CD8-positive, alpha-beta memory T cell (primary cell): ENCODE measurements around the gene HSPB1. TPM values are rescaled to one million over a fixed set of nuclear protein-coding genes. Genes with fewer than 3 reads are reported as not detected.

Source experiments
- CTCF ChIA-PET: fragments of 350-600 bp; sonication (Branson Sonifier 250); formaldehyde crosslinking; loops from one replicate; lab custom pipeline; 2021; ENCODE audit warnings: antibody characterized with exemption; lab: Charles Lee
- POLR2A ChIA-PET: fragments of 350-600 bp; sonication (Branson Sonifier 250); formaldehyde crosslinking; loops from one replicate; lab custom pipeline; 2021; ENCODE audit warnings: antibody characterized with exemption; lab: Charles Lee
- DNase-seq, 5 donors: peaks; one replicate each; pipeline versions ENCODE4 v3.0.0 to v3.0.0-alpha.2; 2020 to 2022; ENCODE audit warnings: mixed read lengths in 1 of 5
- H3K27ac ChIP-seq: one replicate; pipeline ENCODE4 v1.7.0; 2013; ENCODE audit warnings: low read depth, mild to moderate bottlenecking, low read length, moderate library complexity
- H3K27me3 ChIP-seq: 2 replicates; pipeline ENCODE4 v1.7.0; 2013; ENCODE audit warnings: low read length, mild to moderate bottlenecking; ENCODE audit not compliant: insufficient read depth, poor library complexity, severe bottlenecking
- H3K36me3 ChIP-seq: 2 replicates; pipeline ENCODE4 v1.7.0; 2013; ENCODE audit warnings: mild to moderate bottlenecking, low read length, moderate library complexity; ENCODE audit not compliant: insufficient read depth
- H3K4me1 ChIP-seq: 2 replicates; pipeline ENCODE4 v1.7.0; 2013; ENCODE audit warnings: mild to moderate bottlenecking, low read length, moderate library complexity; ENCODE audit not compliant: insufficient read depth
- H3K4me3 ChIP-seq: 2 replicates; pipeline ENCODE4 v1.7.0; 2013; ENCODE audit warnings: mild to moderate bottlenecking, low read length
- H3K9me3 ChIP-seq: 2 replicates; pipeline ENCODE4 v1.7.0; 2013; ENCODE audit warnings: mild to moderate bottlenecking, low read length
- H3K27ac Mint-ChIP-seq, 8 donors: one replicate each; pipeline ENCODE4 v1.8.0; 2020 to 2021; ENCODE audit warnings: mixed read lengths in 8 of 8, mild to moderate bottlenecking in 6 of 8, inconsistent platforms in 3 of 8, moderate library complexity in 3 of 8
- H3K27me3 Mint-ChIP-seq, 2 donors: one replicate each; pipeline ENCODE4 v1.8.0; 2020 to 2021; ENCODE audit warnings: mixed read lengths in 2 of 2, mild to moderate bottlenecking in 1 of 2, moderate library complexity in 1 of 2
- H3K36me3 Mint-ChIP-seq, 3 donors: one replicate each; pipeline ENCODE4 v1.8.0; 2020 to 2021; ENCODE audit warnings: mixed read lengths in 3 of 3, inconsistent platforms in 1 of 3, mild to moderate bottlenecking in 1 of 3
- H3K4me1 Mint-ChIP-seq, 3 donors: one replicate each; pipeline ENCODE4 v1.8.0; 2020 to 2021; ENCODE audit warnings: mixed read lengths in 3 of 3, inconsistent platforms in 1 of 3, mild to moderate bottlenecking in 1 of 3
- H3K4me3 Mint-ChIP-seq, 7 donors: one replicate each; pipeline ENCODE4 v1.8.0; 2020 to 2021; ENCODE audit warnings: mixed read lengths in 7 of 7, mild to moderate bottlenecking in 6 of 7, moderate library complexity in 4 of 7, inconsistent platforms in 2 of 7
- H3K9me3 Mint-ChIP-seq, 5 donors: one replicate each; pipeline ENCODE4 v1.8.0; 2020 to 2022; ENCODE audit warnings: mixed read lengths in 5 of 5, mild to moderate bottlenecking in 3 of 5, moderate library complexity in 2 of 5, inconsistent platforms in 1 of 5
- polyA plus RNA-seq: library from polyadenylated mRNA; unstranded; fragments of 300-500 nt; fragmentation: Illumina TruSeq; gene quantifications from one replicate; pipeline ENCODE4 v1.2.3, GENCODE V29; 2021
- total RNA-seq, 2 experiments: library from RNA; stranded (reverse); gene quantifications; one replicate each; pipeline ENCODE4 v1.2.3, GENCODE V29; 2021

The HSPB1 gene
- total and polyA plus RNA-seq, 3 experiments from 2014 or later = 74.7 to 84.1 (median 80.7) TPM

DNA sequence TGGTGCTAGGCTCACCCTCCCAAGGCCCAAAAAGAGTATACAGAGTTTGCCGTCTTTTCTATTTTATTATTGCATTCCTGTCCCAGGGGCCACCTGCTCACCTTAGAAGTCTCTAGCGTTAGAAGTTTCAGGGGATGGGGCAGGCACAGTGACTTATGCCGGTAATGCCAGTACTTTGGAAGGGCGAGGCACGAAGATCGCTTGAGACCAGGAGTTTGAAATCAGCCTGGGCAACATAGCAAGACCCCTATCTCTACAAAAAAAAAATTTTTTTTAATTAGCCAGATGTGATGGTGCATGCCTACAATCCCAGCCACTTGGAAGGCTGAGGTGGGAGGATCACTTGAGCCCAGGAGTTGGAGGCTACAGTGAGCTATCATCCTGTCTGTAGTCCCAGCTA is 30.3 kb upstream of the HSPB1 start:
- ChIA-PET CTCF (no interaction called here), POLR2A (no interaction called here)
- H3K27me3 ChIP-seq = peaks cover under 1% of the 10 kb centered on the region
- H3K4me3 ChIP-seq = no peak overlapping the region
- H3K9me3 ChIP-seq = no peaks in the 10 kb centered on the region
- H3K36me3 ChIP-seq = no peaks in the 10 kb centered on the region
- H3K27ac ChIP-seq = no peak overlapping the region
- no peaks in the 10 kb centered on the region for H3K4me1 ChIP-seq
- Mint-ChIP-seq H3K27me3 (peaks cover 27 to 48% of the 10 kb centered on the region in 2 donors), H3K27ac (no peak overlapping the region), H3K36me3 (no peaks in the 10 kb centered on the region), H3K4me1 (peaks cover 4 to 10% (median 6%) of the 10 kb centered on the region in 3 donors), H3K9me3 (no peaks in the 10 kb centered on the region), H3K4me3 (peak overlapping the region in 1 of 7 donors; percentile 45)
- no peak for DNase-seq

DNA sequence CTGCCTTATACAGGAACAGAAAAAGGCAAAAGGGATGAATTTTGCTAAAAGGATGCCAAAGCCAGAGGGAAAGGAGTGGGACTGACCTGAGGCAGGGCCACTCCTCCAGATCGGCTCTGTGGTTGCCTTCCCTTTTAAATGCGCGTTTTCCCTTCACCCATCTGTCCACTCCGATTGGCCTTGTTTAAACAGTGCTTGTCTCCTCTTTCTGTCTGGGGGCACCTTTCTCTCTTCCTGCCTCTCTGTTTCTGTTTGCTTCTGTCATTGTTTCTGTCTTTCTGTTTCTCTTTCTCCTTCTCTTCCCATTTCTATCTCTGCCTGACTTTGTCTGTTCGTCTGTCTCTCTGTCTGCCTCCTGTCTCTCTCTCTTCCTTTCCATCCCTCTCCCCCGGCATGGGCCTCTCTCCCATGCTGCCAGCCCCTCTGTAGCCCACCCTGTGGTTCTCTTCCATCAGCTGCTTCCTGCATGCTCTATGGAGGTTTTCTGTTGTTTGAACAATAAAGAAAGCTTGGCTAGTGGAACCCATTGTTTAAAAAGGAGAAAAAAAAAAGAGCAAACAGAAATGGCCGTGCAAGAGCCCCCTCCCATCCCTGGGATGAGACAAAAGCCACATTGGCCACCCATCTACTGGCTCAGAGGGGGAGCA is 29.5 kb upstream of the HSPB1 start:
- H3K4me3 Mint-ChIP-seq = no peak overlapping the region
- peaks cover 31 to 50% of the 10 kb centered on the region in 2 donors for H3K27me3 Mint-ChIP-seq
- no peaks in the 10 kb centered on the region for H3K36me3 Mint-ChIP-seq
- Histone ChIP-seq H3K36me3 (no peaks in the 10 kb centered on the region), H3K9me3 (no peaks in the 10 kb centered on the region), H3K4me3 (no peak overlapping the region), H3K27ac (no peak overlapping the region), H3K27me3 (no peaks in the 10 kb centered on the region), H3K4me1 (no peaks in the 10 kb centered on the region)
- peaks cover 4 to 6% (median 5%) of the 10 kb centered on the region in 3 donors for H3K4me1 Mint-ChIP-seq
- H3K9me3 Mint-ChIP-seq = no peaks in the 10 kb centered on the region
- POLR2A ChIA-PET = no interaction called here
- H3K27ac Mint-ChIP-seq = no peak overlapping the region
- CTCF ChIA-PET = interaction anchor here (0.9 to 1.1 kb wide), 2 partner anchors 10 to 18 kb away, joined by 3 read pairs; no protein-coding TSS in a partner anchor
- DNase-seq = no peak

DNA sequence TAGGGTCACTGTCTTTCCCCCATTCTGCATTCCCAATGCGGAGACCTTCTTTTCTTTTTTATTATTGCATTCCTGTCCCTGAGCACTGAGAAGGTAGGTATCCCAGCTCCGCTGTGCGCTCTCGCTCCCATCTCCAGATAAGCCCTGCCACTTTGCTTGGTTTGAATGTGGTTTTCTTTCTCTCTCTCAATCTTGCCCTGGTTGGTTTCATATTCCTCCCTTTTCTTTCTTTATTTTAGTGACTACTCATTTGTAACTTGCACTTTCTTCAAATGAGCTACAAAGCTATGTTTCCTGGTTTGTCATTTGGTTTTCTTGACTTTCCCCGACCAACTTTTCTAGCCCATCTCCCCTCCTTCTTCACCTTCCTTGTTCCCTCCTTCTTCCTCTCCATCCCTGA is 29.0 kb upstream of the HSPB1 start:
- Mint-ChIP-seq H3K4me1 (peaks cover 2 to 3% (median 2%) of the 10 kb centered on the region in 3 donors), H3K9me3 (no peaks in the 10 kb centered on the region), H3K4me3 (no peak overlapping the region), H3K27me3 (peaks cover 29 to 46% of the 10 kb centered on the region in 2 donors), H3K27ac (no peak overlapping the region), H3K36me3 (no peaks in the 10 kb centered on the region)
- POLR2A ChIA-PET = no interaction called here
- Histone ChIP-seq H3K27ac (no peak overlapping the region), H3K4me3 (no peak overlapping the region), H3K36me3 (no peaks in the 10 kb centered on the region), H3K4me1 (no peaks in the 10 kb centered on the region), H3K9me3 (no peaks in the 10 kb centered on the region), H3K27me3 (no peaks in the 10 kb centered on the region)
- CTCF ChIA-PET = interaction anchor here (0.7 to 2.7 kb wide), 4 partner anchors 10 to 41 kb away, joined by 3 to 5 read pairs (median 3); no protein-coding TSS in a partner anchor
- DNase-seq = no peak

DNA sequence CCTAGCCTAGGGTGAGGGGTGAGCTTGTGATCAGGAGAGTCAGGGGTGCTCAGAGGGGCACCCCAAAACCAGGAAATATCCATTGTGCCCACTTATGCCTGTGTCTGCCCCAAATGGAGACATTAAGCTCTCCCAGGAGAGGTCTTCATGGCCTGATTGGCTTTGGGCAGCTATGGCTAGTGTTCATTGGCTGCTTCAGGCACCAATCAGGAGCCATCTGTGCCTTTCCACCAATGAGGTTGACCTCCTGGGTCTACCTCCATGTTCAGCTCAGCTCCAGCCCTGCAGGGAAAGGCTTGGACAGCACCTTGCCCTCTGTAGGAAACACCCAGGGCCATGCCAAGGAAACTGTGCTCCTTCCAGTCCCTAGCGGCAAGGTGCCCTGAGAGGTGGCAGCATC is 23.9 kb upstream of the HSPB1 start:
- DNase-seq = no peak
- Mint-ChIP-seq H3K36me3 (no peaks in the 10 kb centered on the region), H3K4me1 (peaks cover 11 to 22% (median 21%) of the 10 kb centered on the region in 3 donors), H3K27me3 (peaks cover 39 to 54% of the 10 kb centered on the region in 2 donors), H3K9me3 (no peaks in the 10 kb centered on the region), H3K27ac (no peak overlapping the region), H3K4me3 (no peak overlapping the region)
- H3K27ac ChIP-seq = no peak overlapping the region
- POLR2A ChIA-PET = no interaction called here
- no peaks in the 10 kb centered on the region for H3K36me3 ChIP-seq
- no peaks in the 10 kb centered on the region for H3K9me3 ChIP-seq
- peaks cover 12% of the 10 kb centered on the region for H3K27me3 ChIP-seq
- CTCF ChIA-PET = interaction anchor here (1.0 to 2.3 kb wide), 2 partner anchors 13 to 14 kb away, joined by 5 to 11 read pairs; no protein-coding TSS in a partner anchor
- peaks cover 11% of the 10 kb centered on the region for H3K4me1 ChIP-seq
- no peak overlapping the region for H3K4me3 ChIP-seq

DNA sequence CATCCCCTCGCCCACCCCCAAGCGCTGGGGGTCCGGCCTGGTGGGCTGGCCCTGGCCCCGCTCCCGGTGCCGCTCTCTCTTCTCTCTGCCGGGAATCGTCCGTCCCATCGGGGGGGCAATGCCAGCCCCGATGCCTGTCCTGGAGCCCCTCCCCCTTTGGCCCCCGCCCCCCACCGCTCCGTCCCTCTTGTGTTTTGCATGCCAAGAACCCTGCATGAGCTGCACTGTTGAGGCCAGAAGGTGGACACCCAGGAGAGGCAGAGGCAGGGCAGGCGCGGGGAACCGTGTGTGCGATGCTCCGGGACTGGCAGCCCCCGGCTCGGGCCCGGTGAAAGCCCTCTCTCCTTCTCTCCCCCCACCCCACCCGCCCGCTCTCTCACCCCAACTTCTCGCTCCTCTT is 22.1 kb upstream of the HSPB1 start:
- DNase-seq = no peak
- peaks cover 14 to 24% (median 22%) of the 10 kb centered on the region in 3 donors for H3K4me1 Mint-ChIP-seq
- Histone ChIP-seq H3K9me3 (no peaks in the 10 kb centered on the region), H3K4me1 (peaks cover 11% of the 10 kb centered on the region), H3K27me3 (peaks cover 15% of the 10 kb centered on the region), H3K27ac (no peak overlapping the region), H3K4me3 (no peak overlapping the region), H3K36me3 (no peaks in the 10 kb centered on the region)
- POLR2A ChIA-PET = no interaction called here
- H3K36me3 Mint-ChIP-seq = no peaks in the 10 kb centered on the region
- H3K4me3 Mint-ChIP-seq = peak overlapping the region in 3 of 7 donors; percentile 61 to 83 (median 70)
- CTCF ChIA-PET = no interaction called here
- H3K27me3 Mint-ChIP-seq = peaks cover 44 to 59% of the 10 kb centered on the region in 2 donors
- H3K9me3 Mint-ChIP-seq = peaks cover 0 to 2% (median 0%) of the 10 kb centered on the region in 5 donors
- H3K27ac Mint-ChIP-seq = no peak overlapping the region

DNA sequence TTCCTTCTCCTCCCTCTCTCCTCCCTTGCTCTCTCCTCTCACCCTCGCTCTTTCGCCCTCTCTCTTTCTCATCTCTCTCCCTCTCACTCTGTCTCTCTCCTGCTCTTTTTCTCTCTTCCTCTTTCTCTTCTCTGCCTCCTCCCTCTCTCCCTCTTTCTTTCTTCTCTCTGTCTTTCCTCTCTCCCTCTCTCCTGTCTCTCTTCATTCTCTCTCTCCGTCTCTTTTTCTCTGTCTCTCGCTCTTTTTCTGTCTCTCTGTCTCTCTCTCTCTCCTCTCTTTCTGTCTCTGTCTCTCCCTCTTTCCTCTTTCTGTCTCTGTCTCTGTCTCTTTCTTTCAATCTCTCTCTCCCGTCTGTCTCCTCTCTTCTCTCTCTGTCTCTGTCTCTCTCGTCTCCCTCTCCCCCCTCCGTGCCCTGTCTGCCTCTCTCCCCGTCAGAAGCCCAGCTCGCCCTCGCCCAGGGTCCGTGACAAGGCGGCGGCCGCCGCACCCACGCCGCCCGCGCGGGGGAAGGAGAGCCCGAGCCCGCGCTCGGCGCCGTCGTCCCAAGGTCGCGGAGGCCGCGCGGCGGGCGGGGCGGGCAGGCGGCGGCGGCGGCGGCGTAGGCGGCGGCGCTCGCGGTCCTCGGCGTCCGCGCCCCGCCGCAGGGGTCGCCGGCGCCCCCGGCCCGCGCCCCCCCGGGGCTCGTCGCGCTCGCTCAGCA is 21.3 kb upstream of the HSPB1 start:
- H3K4me1 Mint-ChIP-seq = peaks cover 14 to 24% (median 22%) of the 10 kb centered on the region in 3 donors
- peaks cover 43 to 55% of the 10 kb centered on the region in 2 donors for H3K27me3 Mint-ChIP-seq
- ChIA-PET CTCF (interaction anchor here (0.9 to 2.4 kb wide), 4 partner anchors 10 to 33 kb away, joined by 3 to 7 read pairs (median 4); no protein-coding TSS in a partner anchor), POLR2A (no interaction called here)
- peaks cover 11% of the 10 kb centered on the region for H3K4me1 ChIP-seq
- H3K36me3 Mint-ChIP-seq = no peaks in the 10 kb centered on the region
- no peaks in the 10 kb centered on the region for H3K9me3 ChIP-seq
- H3K36me3 ChIP-seq = no peaks in the 10 kb centered on the region
- H3K27ac Mint-ChIP-seq = peak overlapping the region in 2 of 8 donors; percentile 25 to 52
- peak overlapping the region; percentile 37 for H3K4me3 ChIP-seq
- no peak overlapping the region for H3K27ac ChIP-seq
- no peak for DNase-seq
- peaks cover 15% of the 10 kb centered on the region for H3K27me3 ChIP-seq
- H3K4me3 Mint-ChIP-seq = peak overlapping the region; percentile 73 to 83 (median 78)
- peaks cover 0 to 2% (median 0%) of the 10 kb centered on the region in 5 donors for H3K9me3 Mint-ChIP-seq

DNA sequence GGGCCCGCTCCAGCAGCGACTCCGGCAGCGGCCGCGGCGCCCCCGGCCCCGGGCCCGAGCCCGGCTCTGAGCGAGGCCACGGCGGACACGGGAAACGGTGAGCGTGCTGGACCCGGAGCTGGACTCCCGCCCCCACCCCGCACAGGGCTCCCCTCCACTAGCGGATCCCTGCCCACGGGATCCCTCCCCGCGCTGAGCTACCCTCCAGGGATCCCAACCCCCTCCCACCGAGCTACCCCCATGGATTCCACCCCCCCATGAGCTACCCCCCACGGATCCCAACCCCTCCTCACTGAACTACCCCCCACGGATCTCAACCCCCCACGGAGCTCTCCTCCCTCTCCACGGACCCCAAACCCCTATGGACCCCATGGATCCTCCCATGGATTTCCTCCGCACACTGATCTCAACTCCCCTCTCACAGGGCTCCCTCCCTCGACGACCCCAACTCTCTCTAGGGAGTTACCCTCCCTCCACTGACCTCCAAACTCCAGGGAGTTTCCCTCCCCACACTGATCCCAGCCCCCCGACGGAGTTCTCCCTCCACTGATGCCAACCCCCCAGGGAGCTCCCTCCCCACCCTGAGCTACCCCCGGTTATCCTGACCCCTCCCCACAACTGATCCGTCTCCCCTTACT is 20.6 kb upstream of the HSPB1 start:
- no peak for DNase-seq
- Mint-ChIP-seq H3K27me3 (peaks cover 41 to 51% of the 10 kb centered on the region in 2 donors), H3K9me3 (peaks cover 0 to 2% (median 0%) of the 10 kb centered on the region in 5 donors), H3K4me3 (peak overlapping the region; percentile 37 to 89 (median 74)), H3K36me3 (no peaks in the 10 kb centered on the region), H3K27ac (no peak overlapping the region), H3K4me1 (peaks cover 14 to 24% (median 22%) of the 10 kb centered on the region in 3 donors)
- ChIA-PET POLR2A (no interaction called here), CTCF (interaction anchor here (0.9 to 2.4 kb wide), 4 partner anchors 9 to 33 kb away, joined by 3 to 7 read pairs (median 4); no protein-coding TSS in a partner anchor)
- no peaks in the 10 kb centered on the region for H3K36me3 ChIP-seq
- no peak overlapping the region for H3K27ac ChIP-seq
- peaks cover 15% of the 10 kb centered on the region for H3K27me3 ChIP-seq
- peaks cover 11% of the 10 kb centered on the region for H3K4me1 ChIP-seq
- H3K9me3 ChIP-seq = no peaks in the 10 kb centered on the region
- H3K4me3 ChIP-seq = peak overlapping the region; percentile 38
